ENCODE data around the gene NALCN. TPM values are rescaled to one million over a fixed set of nuclear protein-coding genes. Genes with fewer than 3 reads are reported as not detected.
A peak's percentile ranks its signal among the peaks of the same experiment; 100 is the strongest.

Gene NALCN
- total and polyA plus RNA-seq, 2 of the 8 experiments (the other 6 are each of a cell fraction or from before 2014, with no cell fraction given): 0.26 to 0.54 TPM

GRCh38 chr13:101248739-101249514 lies 167.4 kb downstream of the NALCN start:
- Histone ChIP-seq H3K9me3 (ENCODE audit: insufficient read depth in 2 of 2, low read depth in 1 of 2, low read length in 1 of 2) (no peaks in the 10 kb centered on the region), H2BK5ac (ENCODE audit: low read depth, low read length) (no peak overlapping the region), H2AFZ (ENCODE audit: low read length) (0 out of 2 replicates have a peak overlapping the region, but pooled peaks have one; percentile 40), H3K23ac (ENCODE audit: insufficient read length) (no peak overlapping the region), H3K4me2 (ENCODE audit: insufficient read depth in 1 of 2, low read depth in 2 of 2, low read length in 2 of 2) (no peak overlapping the region), H3K27ac (ENCODE audit: low read depth, low read length) (no peak overlapping the region), H4K20me1 (replicated peaks in 1 of 2; ENCODE audit: control insufficient read depth in 1 of 2, insufficient read depth in 2 of 2, low read length in 2 of 2) (no peaks in the 10 kb centered on the region), H3K4me3 (ENCODE audit: extremely low read depth in 1 of 4, insufficient read depth in 2 of 4, low read depth in 3 of 4, low read length in 4 of 4) (no peak overlapping the region), H3K56ac (replicated peaks; ENCODE audit: insufficient read length, low read depth, low read length) (no peak overlapping the region), H3K23me2 (ENCODE audit: low read depth, low read length) (no peaks in the 10 kb centered on the region), H3K27me3 (replicated peaks in 1 of 4; ENCODE audit: control insufficient read depth in 3 of 4, extremely low read depth in 1 of 4, insufficient read depth in 3 of 4, low read length in 3 of 4) (no peaks in the 10 kb centered on the region), H2BK20ac (ENCODE audit: low read length) (no peak overlapping the region), H3K18ac (ENCODE audit: extremely low read depth, low read length) (no peak overlapping the region), H3K4me1 (replicated peaks in 1 of 4; ENCODE audit: control insufficient read depth in 3 of 4, insufficient read depth in 4 of 4, low read length in 3 of 4) (no peaks in the 10 kb centered on the region), H3K79me2 (ENCODE audit: control insufficient read depth in 1 of 2, insufficient read depth in 2 of 2, low read length in 2 of 2) (no peaks in the 10 kb centered on the region), H2BK15ac (ENCODE audit: low read length) (no peak overlapping the region), H3K36me3 (ENCODE audit: control insufficient read depth in 2 of 4, insufficient read depth in 4 of 4, low read length in 3 of 4) (no peaks in the 10 kb centered on the region), H3K79me1 (ENCODE audit: low read depth, low read length) (no peaks in the 10 kb centered on the region), H4K5ac (ENCODE audit: insufficient read length, low read depth, low read length) (no peak overlapping the region), H2BK120ac (replicated peaks; ENCODE audit: low read depth, low read length) (no peak overlapping the region), H2BK12ac (ENCODE audit: low read depth, low read length) (no peak overlapping the region), H4K8ac (ENCODE audit: extremely low read depth, insufficient read depth, low read length) (no peak overlapping the region), H2AK5ac (ENCODE audit: low read depth, low read length) (no peak overlapping the region), H3K14ac (ENCODE audit: insufficient read length) (no peak overlapping the region), H3K4ac (replicated peaks; ENCODE audit: insufficient read length, low read depth, low read length) (no peak overlapping the region), H3K9ac (replicated peaks in 1 of 4; ENCODE audit: extremely low read depth in 1 of 4, low read depth in 3 of 4, low read length in 3 of 4) (no peak overlapping the region), H4K91ac (replicated peaks; ENCODE audit: insufficient read length, low read length) (no peak overlapping the region)
- CTCF ChIA-PET (ENCODE audit: partially characterized antibody): interaction anchor here (0.6 kb wide), 1 partner anchor 1962 kb away, joined by 4 read pairs; no protein-coding TSS in a partner anchor
- FAIRE-seq (no peak), DNase-seq (ENCODE audit: low read depth in 1 of 2, low spot score in 2 of 2) (no peak)
- POLR2A ChIA-PET (ENCODE audit: partially characterized antibody): no interaction called here
- 89% methylated on average over 2 of the region's 2 CpGs; no CpG with 5 or more reads in 1 of the 2 experiments for WGBS, 2 experiments (ENCODE audit: extremely low coverage in 1 of 2, insufficient coverage in 1 of 2, insufficient read length in 1 of 2, insufficient replicate concordance in 2 of 2, low coverage in 1 of 2, low lambda C conversion rate in 2 of 2, missing lambda C conversion rate in 1 of 2)
- no peak for TF ChIP-seq JUND (IDR thresholded peaks at IDR 0.05; ENCODE audit: low read length)
- no peak for TF ChIP-seq KDM5A (IDR thresholded peaks at IDR 0.05; ENCODE audit: low read length)
- no peak for TF ChIP-seq POU5F1 (IDR thresholded peaks at IDR 0.05; ENCODE audit: low read depth, low read length)
- TF ChIP-seq HDAC6 (IDR thresholded peaks at IDR 0.05; ENCODE audit: low read depth, low read length): no peak
- TF ChIP-seq CTBP2 (IDR thresholded peaks at IDR 0.05; ENCODE audit: borderline replicate concordance, insufficient read depth, insufficient read length, low read length): no peak
- TF ChIP-seq PHF8 (conservative IDR thresholded peaks at IDR 0.05; ENCODE audit: low read depth, low read length): no peak
- TF ChIP-seq TEAD4 (IDR thresholded peaks at IDR 0.05; ENCODE audit: low read depth, low read length): no peak
- no peak for TF ChIP-seq SIRT6 (IDR thresholded peaks at IDR 0.05; ENCODE audit: low read length)
- no peak for TF ChIP-seq SP1 (IDR thresholded peaks at IDR 0.05; ENCODE audit: low read depth, low read length)

Measured in H1 (cell line).